ENCODE data around the gene ZNF438. TPM values are rescaled to one million over a fixed set of nuclear protein-coding genes. Genes with fewer than 3 reads are reported as not detected.
"Not testable (repeated sequence)": the region's sequence is repeated elsewhere in the genome, so short reads cannot be mapped to it uniquely, and the experiment has no call there.

The ZNF438 gene
- total RNA-seq, 1 experiment from 2014 or later: 4.3 TPM

DNA sequence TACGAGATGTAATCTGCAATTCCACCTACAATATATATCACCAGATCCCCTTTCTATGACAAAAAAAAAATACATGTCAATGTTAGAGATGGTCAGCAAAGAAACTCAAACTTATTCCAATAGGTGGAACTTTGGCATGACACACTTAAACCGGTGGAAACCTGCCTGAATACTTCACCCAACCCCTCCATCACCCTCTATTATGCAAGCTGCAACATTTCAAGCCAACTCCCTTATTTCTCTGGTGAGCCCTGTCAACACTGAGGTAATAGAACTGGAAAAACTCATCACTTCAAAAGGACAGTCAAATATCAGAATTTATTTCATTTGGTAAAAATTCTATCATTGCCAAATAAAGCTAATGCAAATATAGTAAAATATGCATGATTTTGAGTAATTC lies 3.6 kb downstream of the ZNF438 start:
- no peak overlapping the region for H3K4me3 Mint-ChIP-seq (ENCODE audit: low read depth, unreplicated experiment)
- H3K36me3 Mint-ChIP-seq (ENCODE audit: insufficient read depth, unreplicated experiment): peaks cover 19% of the 10 kb centered on the region
- no peak for DNase-seq
- no peak for TF ChIP-seq CTCF (IDR thresholded peaks at IDR 0.05; ENCODE audit: unreplicated experiment)
- H3K9me3 Mint-ChIP-seq (ENCODE audit: low read depth, unreplicated experiment): no peaks in the 10 kb centered on the region
- no peaks in the 10 kb centered on the region for H3K27me3 Mint-ChIP-seq (ENCODE audit: unreplicated experiment)
- CTCF ChIA-PET: no interaction called here
- H3K4me1 Mint-ChIP-seq (ENCODE audit: low read depth, unreplicated experiment): peaks cover 19% of the 10 kb centered on the region
- H3K27ac Mint-ChIP-seq (ENCODE audit: unreplicated experiment): no peak overlapping the region
- BruUV-seq (replicated peaks): no TSS peak
- intact Hi-C loops (cut with micrococcal nuclease; ENCODE audit: unreplicated experiment): no loop called here

- intact Hi-C loops (cut with micrococcal nuclease; ENCODE audit: unreplicated experiment); CTCF ChIA-PET; H3K27ac Mint-ChIP-seq (ENCODE audit: unreplicated experiment); DNase-seq; BruUV-seq (replicated peaks); H3K4me3 Mint-ChIP-seq (ENCODE audit: low read depth, unreplicated experiment); H3K36me3 Mint-ChIP-seq (ENCODE audit: insufficient read depth, unreplicated experiment); H3K27me3 Mint-ChIP-seq (ENCODE audit: unreplicated experiment); H3K9me3 Mint-ChIP-seq (ENCODE audit: low read depth, unreplicated experiment): not testable (repeated sequence)
- peaks cover 19% of the 10 kb centered on the region for H3K4me1 Mint-ChIP-seq (ENCODE audit: low read depth, unreplicated experiment)
These were observed 5.4 kb downstream of the ZNF438 start for GRCh38 chr10:31026279-31026678.

GRCh38 chr10:31025142-31025541 lies 6.5 kb downstream of the ZNF438 start:
- Mint-ChIP-seq H3K36me3 (ENCODE audit: insufficient read depth, unreplicated experiment) (no peaks in the 10 kb centered on the region), H3K4me3 (ENCODE audit: low read depth, unreplicated experiment) (no peak overlapping the region), H3K27me3 (ENCODE audit: unreplicated experiment) (no peaks in the 10 kb centered on the region), H3K9me3 (ENCODE audit: low read depth, unreplicated experiment) (no peaks in the 10 kb centered on the region), H3K27ac (ENCODE audit: unreplicated experiment) (no peak overlapping the region), H3K4me1 (ENCODE audit: low read depth, unreplicated experiment) (peaks cover 16% of the 10 kb centered on the region)
- no peak for TF ChIP-seq CTCF (IDR thresholded peaks at IDR 0.05; ENCODE audit: unreplicated experiment)
- no peak for DNase-seq
- intact Hi-C loops (cut with micrococcal nuclease; ENCODE audit: unreplicated experiment): no loop called here
- BruUV-seq (replicated peaks): no TSS peak
- CTCF ChIA-PET: no interaction called here

DNA sequence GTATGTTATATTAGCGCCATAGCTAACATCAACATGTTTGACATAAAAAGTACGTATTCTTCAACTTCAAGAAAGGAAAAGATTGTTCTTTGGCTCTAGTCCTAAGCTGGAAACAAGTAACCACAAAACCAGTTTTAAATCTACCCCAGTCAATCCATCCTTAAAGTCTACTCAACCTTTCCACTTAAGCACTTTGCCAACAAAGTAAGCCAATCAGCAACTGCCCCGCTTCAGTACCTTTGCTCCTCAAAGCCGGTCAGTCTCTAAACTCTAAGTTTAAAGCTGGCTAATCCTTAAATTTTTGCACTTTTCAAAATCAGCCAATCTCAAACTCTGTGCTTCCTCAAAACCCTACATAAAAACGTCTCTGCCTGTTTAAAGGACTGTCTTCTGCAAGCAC lies 8.1 kb downstream of the ZNF438 start:
- Mint-ChIP-seq H3K27ac (ENCODE audit: unreplicated experiment) (no peak overlapping the region), H3K4me1 (ENCODE audit: low read depth, unreplicated experiment) (peaks cover 21% of the 10 kb centered on the region), H3K9me3 (ENCODE audit: low read depth, unreplicated experiment) (no peaks in the 10 kb centered on the region), H3K36me3 (ENCODE audit: insufficient read depth, unreplicated experiment) (no peaks in the 10 kb centered on the region), H3K27me3 (ENCODE audit: unreplicated experiment) (no peaks in the 10 kb centered on the region), H3K4me3 (ENCODE audit: low read depth, unreplicated experiment) (no peak overlapping the region)
- intact Hi-C loops (cut with micrococcal nuclease; ENCODE audit: unreplicated experiment): no loop called here
- CTCF ChIA-PET: no interaction called here
- no TSS peak for BruUV-seq (replicated peaks)
- no peak for TF ChIP-seq CTCF (IDR thresholded peaks at IDR 0.05; ENCODE audit: unreplicated experiment)
- DNase-seq: no peak

DNA sequence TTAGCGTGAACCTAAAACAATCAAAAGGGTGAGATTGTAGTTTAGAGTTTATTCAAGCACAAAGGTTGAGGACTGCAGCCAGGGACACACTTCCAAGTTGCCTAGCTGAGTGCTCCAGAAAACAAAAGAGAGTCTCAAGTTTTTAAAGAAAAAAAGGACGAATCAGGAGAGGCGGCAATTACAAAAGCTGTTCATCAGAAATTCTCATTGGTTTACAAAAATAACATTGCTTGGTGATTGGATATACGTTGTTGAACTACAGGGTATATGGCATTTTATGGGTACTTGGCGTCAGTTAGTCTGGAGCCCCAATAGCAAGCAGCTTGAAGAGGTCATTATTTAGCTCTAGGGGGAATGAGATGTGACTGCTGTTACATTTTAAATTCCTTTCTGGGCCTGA lies 11.5 kb downstream of the ZNF438 start:
- no peaks in the 10 kb centered on the region for H3K9me3 Mint-ChIP-seq (ENCODE audit: low read depth, unreplicated experiment)
- no peaks in the 10 kb centered on the region for H3K36me3 Mint-ChIP-seq (ENCODE audit: insufficient read depth, unreplicated experiment)
- TF ChIP-seq CTCF (IDR thresholded peaks at IDR 0.05; ENCODE audit: unreplicated experiment): no peak
- H3K4me1 Mint-ChIP-seq (ENCODE audit: low read depth, unreplicated experiment): peaks cover 30% of the 10 kb centered on the region
- CTCF ChIA-PET: interaction anchor here (1.2 kb wide), 1 partner anchor 12 kb away, joined by 3 read pairs; the partner anchor contains the start of gene ZNF438
- no peak for DNase-seq
- intact Hi-C loops (cut with micrococcal nuclease; ENCODE audit: unreplicated experiment): no loop called here
- H3K27ac Mint-ChIP-seq (ENCODE audit: unreplicated experiment): no peak overlapping the region
- H3K27me3 Mint-ChIP-seq (ENCODE audit: unreplicated experiment): no peaks in the 10 kb centered on the region
- BruUV-seq (replicated peaks): no TSS peak
- H3K4me3 Mint-ChIP-seq (ENCODE audit: low read depth, unreplicated experiment): no peak overlapping the region
